PC-3 (cell line): ENCODE results near the gene HNRNPA2B1.

ENCODE experiments used
- CTCF ChIP-seq: fragments of 300-600 bp; sonication (generic); conservative IDR thresholded peaks from 2 replicates; pipeline ENCODE4 v1.5.1; 2017; ENCODE audit warnings: antibody characterized with exemption, low read depth, mild to moderate bottlenecking, low read length
- EZH2 ChIP-seq: fragments of 300-600 bp; sonication (generic); IDR thresholded peaks from one replicate; pipeline ENCODE4 v1.6.1; 2017; ENCODE audit warnings: antibody characterized with exemption, mild to moderate bottlenecking, low read length; ENCODE audit not compliant: unreplicated experiment

GRCh38 chr7:26233902-26234511 is 33.5 kb upstream of the HNRNPA2B1 start:
- no peak for TF ChIP-seq EZH2
- TF ChIP-seq CTCF, result 0 out of 2 replicates have a peak, but pooled peaks have one; percentile 10
